ENCODE data around the gene SLC25A11.

SLC25A11 gene

GRCh38 chr17:4965311-4965986, 25.6 kb upstream of the SLC25A11 start:
- no peak for DNase-seq

DNA sequence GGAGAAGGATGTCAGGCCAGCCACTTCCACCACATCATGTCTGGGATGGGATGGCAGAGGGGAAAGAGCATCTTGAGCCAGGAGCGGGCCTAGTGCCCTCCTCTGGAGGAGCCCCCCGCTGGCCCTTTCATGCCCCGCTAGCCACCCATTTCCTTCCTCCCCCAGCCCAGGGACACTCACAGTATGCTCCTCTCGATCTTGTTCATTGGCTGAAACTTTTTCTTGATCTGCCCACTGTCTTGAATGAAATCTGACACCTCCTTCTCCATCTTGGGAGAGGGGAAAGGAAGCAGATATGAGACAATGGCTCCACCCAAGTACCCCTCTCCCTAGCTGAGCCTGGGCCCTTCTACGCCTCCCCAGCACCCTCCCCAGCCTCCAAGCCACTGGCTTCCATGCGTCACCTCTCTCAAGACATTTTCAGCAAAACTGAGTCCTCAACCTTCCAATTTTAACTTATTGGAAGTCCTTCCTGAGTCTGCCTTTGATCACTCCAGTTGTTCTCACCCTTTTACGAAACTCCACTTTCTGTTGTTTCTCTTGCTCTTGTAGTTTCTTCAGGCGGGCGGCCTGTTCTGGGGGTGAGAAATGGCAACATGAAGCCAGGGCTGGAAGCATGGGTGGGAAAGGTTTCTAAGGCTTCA, 20.6 kb upstream of the SLC25A11 start:
- DNase-seq, result no peak

GRCh38 chr17:4959261-4959965, 19.6 kb upstream of the SLC25A11 start:
- no peak for DNase-seq

GRCh38 chr17:4958102-4958501, 18.3 kb upstream of the SLC25A11 start:
- no peak for DNase-seq

GRCh38 chr17:4956493-4957061, 16.7 kb upstream of the SLC25A11 start:
- DNase-seq, result peak; percentile 57

- no peak for DNase-seq
These were observed 15.2 kb upstream of the SLC25A11 start for GRCh38 chr17:4955091-4955490.

GRCh38 chr17:4953451-4953961, 13.7 kb upstream of the SLC25A11 start:
- DNase-seq, result no peak

GRCh38 chr17:4951486-4951885, 11.6 kb upstream of the SLC25A11 start:
- DNase-seq, result no peak

DNA sequence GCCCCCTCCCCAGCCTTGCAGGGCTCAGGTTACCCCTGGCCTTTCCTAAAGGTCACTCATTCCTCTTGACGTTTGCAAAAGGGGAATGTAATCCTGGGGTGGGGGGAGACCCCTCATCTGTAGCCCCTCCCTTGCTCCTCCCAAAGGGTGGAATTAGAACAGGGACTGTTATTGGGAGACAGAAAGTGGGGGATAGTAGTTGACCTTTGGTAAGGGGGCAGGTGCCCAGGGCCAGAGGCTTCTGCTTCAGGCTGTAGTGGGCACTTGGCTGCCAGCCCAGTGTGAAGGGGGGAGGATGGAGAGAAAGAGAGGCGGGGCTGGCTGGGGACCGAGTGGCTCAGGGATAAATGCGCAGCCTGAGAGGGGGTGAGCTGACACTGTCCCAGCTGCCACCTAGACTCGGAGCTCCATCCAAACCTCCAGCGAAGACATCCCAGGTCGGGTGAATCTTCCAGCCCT, 10.9 kb upstream of the SLC25A11 start, which contains the start of gene ENO3:
Gene ENO3, plus strand, starts transcription at position 374 of the 459 bp plus-strand sequence. CDS start 711 bp downstream, outside the sequence.
- DNase-seq, result no peak

- no peak for DNase-seq
These were observed 10.4 kb upstream of the SLC25A11 start for GRCh38 chr17:4950075-4950745.

- DNase-seq, result peak; percentile 90
These were observed 9.7 kb upstream of the SLC25A11 start for GRCh38 chr17:4949321-4950074.

GRCh38 chr17:4948931-4949320, 9.1 kb upstream of the SLC25A11 start:
- peak; percentile 81 for DNase-seq

- DNase-seq, result peak; percentile 95
These were observed 8.5 kb upstream of the SLC25A11 start, which contains the start of gene PFN1 for GRCh38 chr17:4948166-4948930. PFN1 (minus strand) TSS chr17:4948530; CDS start chr17:4948394, 136 bp downstream.

DNA sequence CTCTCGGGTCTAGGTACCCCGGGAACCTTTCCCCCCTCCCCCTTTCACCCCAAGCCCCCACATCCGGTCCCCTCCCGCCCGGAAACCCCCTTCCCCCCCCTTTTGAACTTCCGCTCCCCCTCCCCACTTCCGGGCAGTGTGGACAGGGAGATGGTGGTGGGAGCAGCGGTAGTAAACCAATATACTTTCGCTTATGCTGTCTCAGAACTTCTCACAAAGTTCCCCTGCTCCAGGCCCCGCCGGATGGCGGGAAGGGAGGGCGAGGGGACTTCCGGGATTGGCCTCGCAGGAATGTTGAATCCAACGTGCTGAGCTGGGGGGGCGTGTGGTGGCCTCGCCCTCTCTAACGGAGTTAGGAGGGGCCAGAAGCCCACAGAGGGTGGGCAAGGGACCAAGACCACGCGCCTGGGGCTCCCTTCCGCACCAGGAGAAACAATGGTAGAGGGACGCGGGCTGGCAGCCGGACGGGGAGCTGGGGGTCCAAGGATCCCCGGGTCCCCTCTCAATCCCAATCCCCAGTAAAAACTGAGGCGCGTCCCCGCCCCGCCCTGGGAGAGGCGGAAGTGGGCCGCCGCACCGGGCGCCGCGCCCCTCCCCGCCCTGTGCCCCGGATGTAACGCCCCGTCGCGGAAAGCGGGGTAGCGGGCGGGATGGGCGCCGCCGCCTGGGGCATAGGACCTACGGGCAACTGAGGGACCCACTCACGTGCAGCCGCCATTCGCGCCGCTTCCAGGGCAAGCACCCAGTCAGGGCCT, 7.7 kb upstream of the SLC25A11 start:
- DNase-seq, result peak; percentile 79

DNA sequence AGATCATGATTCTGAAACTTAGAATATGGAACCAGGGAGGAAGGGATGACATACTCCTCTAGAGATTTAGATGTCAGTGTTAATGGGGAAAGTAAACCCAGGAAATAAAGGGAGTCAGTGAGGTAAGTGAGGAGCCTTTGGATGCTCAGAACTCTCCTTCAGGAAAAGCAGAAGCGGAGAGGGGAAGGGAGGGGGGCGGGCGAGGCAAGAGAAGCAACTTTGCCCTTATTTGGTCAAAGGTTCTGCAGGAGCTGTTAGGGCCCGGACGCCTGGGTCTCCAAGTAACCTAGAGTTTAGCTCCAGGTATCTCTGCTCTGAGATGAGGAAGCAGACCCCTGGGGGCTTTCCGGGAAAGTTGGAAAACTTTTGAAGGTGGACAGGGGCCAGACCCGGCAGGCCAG, 7.2 kb upstream of the SLC25A11 start:
- DNase-seq, result no peak

GRCh38 chr17:4946312-4946976, 6.6 kb upstream of the SLC25A11 start:
- peak; percentile 27 for DNase-seq

DNA sequence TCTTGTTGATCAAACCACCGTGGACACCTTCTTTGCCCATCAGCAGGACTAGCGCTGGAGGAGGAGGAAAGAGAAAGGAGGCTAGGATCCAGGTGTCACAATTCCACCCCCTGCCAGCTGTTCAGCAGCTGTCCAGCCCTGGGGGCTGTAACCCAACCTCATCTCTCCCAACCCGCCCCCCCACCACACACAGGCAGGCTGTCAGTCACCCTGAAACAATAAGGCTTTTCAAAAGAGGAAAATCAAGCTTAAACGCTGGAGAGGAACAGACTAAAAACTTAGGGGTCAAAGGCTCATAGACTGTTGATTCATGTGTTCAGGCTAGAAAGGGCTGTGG, 6.1 kb upstream of the SLC25A11 start:
- no peak for DNase-seq

GRCh38 chr17:4945176-4945943, 5.5 kb upstream of the SLC25A11 start:
- peak; percentile 78 for DNase-seq

All from CD4-positive, alpha-beta T cell treated with Interleukin-17A for 1 hour (primary cell).